ENCODE measurements around the gene SLC35F3.

The SLC35F3 gene

DNA sequence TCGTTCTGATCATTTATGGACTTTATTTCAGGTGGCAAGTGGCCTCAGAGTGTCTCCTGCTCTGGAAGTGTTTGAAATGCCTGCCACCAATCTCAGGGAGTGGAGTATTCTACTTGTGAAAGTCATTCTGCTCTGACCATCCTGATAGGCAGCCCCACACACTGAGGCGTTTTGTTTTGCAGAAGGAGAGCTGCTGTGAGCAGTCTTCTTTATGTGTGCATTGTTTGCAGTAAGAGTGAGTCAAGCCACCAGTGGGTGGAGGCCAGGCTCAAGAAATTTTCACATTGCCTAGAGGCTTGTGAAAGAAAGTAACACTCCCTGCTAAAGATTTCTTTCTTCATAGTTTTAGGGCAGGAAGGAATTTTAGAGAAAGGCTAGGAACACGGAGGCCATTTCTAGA is 204.4 kb downstream of the SLC35F3 start:
- 100% methylated on average over 1 of the region's 3 CpGs for WGBS (ENCODE audit: insufficient coverage)
- H3K9me3 ChIP-seq (ENCODE audit: control extremely low read depth in 1 of 5, control insufficient read depth in 4 of 5, insufficient read depth in 2 of 5, low read depth in 1 of 5, low read length in 4 of 5): no peaks in the 10 kb centered on the region
- H3K27me3 ChIP-seq (replicated peaks in 2 of 5; ENCODE audit: control insufficient read depth in 4 of 5, insufficient read depth in 5 of 5, low read length in 4 of 5): peaks cover 0 to 2% (median 0%) of the 10 kb centered on the region in 5 experiments
- no peak overlapping the region for H3K27ac ChIP-seq (ENCODE audit: insufficient read depth in 1 of 2, low read depth in 1 of 2, low read length in 2 of 2, poor library complexity in 1 of 2, severe bottlenecking in 2 of 2)
- ChIA-PET CTCF (interaction anchor here (1.0 kb wide), 1 partner anchor 669 kb away, joined by 3 read pairs; no protein-coding TSS in a partner anchor), POLR2A (no interaction called here)
- no peaks in the 10 kb centered on the region for H3K4me1 ChIP-seq (ENCODE audit: control extremely low read depth in 1 of 4, control insufficient read depth in 4 of 4, insufficient read depth in 4 of 4, low read length in 3 of 4)
- no peaks in the 10 kb centered on the region for H3K36me3 ChIP-seq (ENCODE audit: control insufficient read depth in 4 of 4, insufficient read depth in 4 of 4, low read length in 3 of 4)
- H3K4me3 ChIP-seq (ENCODE audit: control insufficient read depth in 1 of 7, extremely low read depth in 1 of 7, insufficient read depth in 4 of 7, low read depth in 2 of 7, low read length in 6 of 7): no peak overlapping the region
- DNase-seq: no peak

DNA sequence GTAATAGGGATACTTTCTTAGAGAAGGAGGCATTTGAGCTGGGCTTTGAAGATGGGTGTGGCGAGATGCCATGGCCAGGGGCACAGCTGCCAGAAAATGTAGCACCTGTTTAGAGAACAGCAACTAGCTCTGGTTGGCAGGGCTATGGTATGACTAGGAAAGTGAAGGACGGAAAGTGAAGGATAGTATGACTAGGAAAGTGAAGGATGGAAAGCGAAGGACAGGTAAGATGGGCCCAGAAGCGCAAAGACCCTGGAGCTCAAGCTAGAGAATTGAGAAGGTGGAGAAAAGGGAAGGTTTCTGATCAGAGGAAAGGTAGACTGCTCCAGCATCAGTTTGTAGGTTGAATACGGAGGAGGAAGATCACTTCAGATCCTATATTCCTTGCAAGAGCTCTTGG is 205.4 kb downstream of the SLC35F3 start:
- no peaks in the 10 kb centered on the region for H3K36me3 ChIP-seq (ENCODE audit: control insufficient read depth in 4 of 4, insufficient read depth in 4 of 4, low read length in 3 of 4)
- peaks cover 0 to 2% (median 0%) of the 10 kb centered on the region in 5 experiments for H3K27me3 ChIP-seq (replicated peaks in 2 of 5; ENCODE audit: control insufficient read depth in 4 of 5, insufficient read depth in 5 of 5, low read length in 4 of 5)
- H3K4me3 ChIP-seq (ENCODE audit: control insufficient read depth in 1 of 7, extremely low read depth in 1 of 7, insufficient read depth in 4 of 7, low read depth in 2 of 7, low read length in 6 of 7): no peak overlapping the region
- WGBS (ENCODE audit: insufficient coverage): 100% methylated on average over 5 of the region's 5 CpGs
- H3K27ac ChIP-seq (ENCODE audit: insufficient read depth in 1 of 2, low read depth in 1 of 2, low read length in 2 of 2, poor library complexity in 1 of 2, severe bottlenecking in 2 of 2): no peak overlapping the region
- peaks cover 0 to under 1% (median 0%) of the 10 kb centered on the region in 4 experiments for H3K4me1 ChIP-seq (ENCODE audit: control extremely low read depth in 1 of 4, control insufficient read depth in 4 of 4, insufficient read depth in 4 of 4, low read length in 3 of 4)
- DNase-seq: no peak
- CTCF ChIA-PET: interaction anchor here (1.0 kb wide), 3 partner anchors 12 to 669 kb away, joined by 3 to 4 read pairs (median 3); no protein-coding TSS in a partner anchor
- POLR2A ChIA-PET: interaction anchor here (0.5 kb wide), 1 partner anchor 203 kb away, joined by 3 read pairs; no protein-coding TSS in a partner anchor
- no peaks in the 10 kb centered on the region for H3K9me3 ChIP-seq (ENCODE audit: control extremely low read depth in 1 of 5, control insufficient read depth in 4 of 5, insufficient read depth in 2 of 5, low read depth in 1 of 5, low read length in 4 of 5)

DNA sequence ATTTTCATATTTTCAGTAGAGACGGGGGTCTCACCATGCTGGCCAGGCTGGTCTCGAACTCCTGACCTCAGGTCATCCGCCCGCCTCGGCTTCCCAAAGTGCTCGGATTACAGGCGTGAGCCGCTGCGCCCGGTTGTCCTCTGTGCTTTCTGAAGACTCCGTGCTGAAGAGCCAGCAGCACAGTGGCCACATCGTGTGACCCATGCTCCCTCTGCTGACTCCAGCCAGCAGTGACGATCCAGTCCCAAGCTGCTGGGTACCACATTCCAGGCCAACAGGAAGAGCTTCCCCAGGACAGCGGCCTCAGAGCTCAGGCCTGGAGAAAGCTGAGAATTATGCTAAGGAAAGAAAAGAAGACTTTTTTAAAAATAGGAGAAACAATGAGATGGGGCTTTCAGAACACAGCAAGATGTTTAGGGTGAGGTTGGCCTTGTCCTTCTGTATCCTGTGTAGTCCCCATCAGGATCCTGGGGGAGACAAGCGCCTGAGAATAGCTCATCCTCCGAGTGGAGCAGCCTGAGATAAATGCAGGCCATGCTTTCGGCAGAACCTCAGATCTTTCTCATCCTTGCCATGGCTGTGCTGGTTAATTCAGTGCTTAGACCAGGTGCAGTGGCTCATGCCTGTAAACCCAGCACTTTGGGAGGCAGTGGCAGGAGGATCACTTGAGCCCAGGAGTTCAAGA is 207.1 kb downstream of the SLC35F3 start:
- DNase-seq: no peak

DNA sequence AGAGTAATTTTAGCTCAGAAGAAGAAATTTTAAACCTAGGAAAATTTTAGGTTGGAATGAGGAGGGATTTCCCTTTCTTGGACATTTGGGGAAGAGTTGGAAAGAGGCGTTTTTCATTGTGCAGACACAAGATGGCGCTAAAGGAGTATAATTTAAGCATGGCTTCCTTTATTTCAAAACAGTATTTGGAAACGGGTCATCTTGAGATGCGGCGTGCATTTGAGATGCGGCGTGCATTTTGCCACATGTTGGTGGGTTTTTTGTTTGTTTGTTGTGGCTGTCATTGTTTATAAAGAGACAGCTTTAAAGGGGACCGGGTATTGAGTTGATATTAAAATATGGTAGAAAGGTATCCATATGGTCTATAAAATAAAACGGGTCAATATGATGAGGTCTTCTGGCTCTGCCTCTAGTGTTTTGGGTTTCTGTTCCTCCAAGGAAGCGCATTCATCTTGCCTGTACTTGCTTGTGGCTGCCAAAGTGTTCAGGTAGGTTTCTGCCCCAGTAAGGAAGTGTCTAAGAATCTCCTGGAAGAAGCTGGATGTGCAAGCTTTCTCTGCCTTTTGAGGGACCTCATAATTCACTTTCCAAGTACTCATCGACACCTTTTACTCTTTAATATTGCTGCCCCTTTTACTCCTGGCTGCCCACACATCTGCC is 210.3 kb downstream of the SLC35F3 start:
- Histone ChIP-seq H3K4me3 (ENCODE audit: control insufficient read depth in 1 of 7, extremely low read depth in 1 of 7, insufficient read depth in 4 of 7, low read depth in 2 of 7, low read length in 6 of 7) (peak overlapping the region in 1 of 7 experiments; percentile 46), H3K27ac (ENCODE audit: insufficient read depth in 1 of 2, low read depth in 1 of 2, low read length in 2 of 2, poor library complexity in 1 of 2, severe bottlenecking in 2 of 2) (no peak overlapping the region), H3K4me1 (ENCODE audit: control extremely low read depth in 1 of 4, control insufficient read depth in 4 of 4, insufficient read depth in 4 of 4, low read length in 3 of 4) (peaks cover 0 to 3% (median 0%) of the 10 kb centered on the region in 4 experiments), H3K27me3 (replicated peaks in 2 of 5; ENCODE audit: control insufficient read depth in 4 of 5, insufficient read depth in 5 of 5, low read length in 4 of 5) (peaks cover 0 to 2% (median 0%) of the 10 kb centered on the region in 5 experiments), H3K9me3 (ENCODE audit: control extremely low read depth in 1 of 5, control insufficient read depth in 4 of 5, insufficient read depth in 2 of 5, low read depth in 1 of 5, low read length in 4 of 5) (no peaks in the 10 kb centered on the region), H3K36me3 (ENCODE audit: control insufficient read depth in 4 of 4, insufficient read depth in 4 of 4, low read length in 3 of 4) (no peaks in the 10 kb centered on the region)
- CTCF ChIA-PET: interaction anchor here (0.6 to 5.4 kb wide), 13 partner anchors 9 to 1240 kb away, joined by 3 to 36 read pairs (median 3); no protein-coding TSS in a partner anchor
- peak; percentile 41 to 72 (median 70) for DNase-seq
- 20% methylated on average over 9 of the region's 11 CpGs for WGBS (ENCODE audit: insufficient coverage)
- POLR2A ChIA-PET: no interaction called here

More for the DNA sequence above, 207.1 kb downstream of the SLC35F3 start:
- Histone ChIP-seq H3K4me1 (ENCODE audit: control extremely low read depth in 1 of 4, control insufficient read depth in 4 of 4, insufficient read depth in 4 of 4, low read length in 3 of 4) (peaks cover 0 to 3% (median 0%) of the 10 kb centered on the region in 4 experiments), H3K27me3 (replicated peaks in 2 of 5; ENCODE audit: control insufficient read depth in 4 of 5, insufficient read depth in 5 of 5, low read length in 4 of 5) (peaks cover 0 to 2% (median 0%) of the 10 kb centered on the region in 5 experiments), H3K27ac (ENCODE audit: insufficient read depth in 1 of 2, low read depth in 1 of 2, low read length in 2 of 2, poor library complexity in 1 of 2, severe bottlenecking in 2 of 2) (no peak overlapping the region), H3K4me3 (ENCODE audit: control insufficient read depth in 1 of 7, extremely low read depth in 1 of 7, insufficient read depth in 4 of 7, low read depth in 2 of 7, low read length in 6 of 7) (no peak overlapping the region), H3K9me3 (ENCODE audit: control extremely low read depth in 1 of 5, control insufficient read depth in 4 of 5, insufficient read depth in 2 of 5, low read depth in 1 of 5, low read length in 4 of 5) (no peaks in the 10 kb centered on the region), H3K36me3 (ENCODE audit: control insufficient read depth in 4 of 4, insufficient read depth in 4 of 4, low read length in 3 of 4) (no peaks in the 10 kb centered on the region)
- 70% methylated on average over 16 of the region's 17 CpGs for whole genome bisulfite sequencing (ENCODE audit: insufficient coverage)
- ChIA-PET POLR2A (no interaction called here), CTCF (interaction anchor here (0.7 to 1.8 kb wide), 8 partner anchors 9 to 671 kb away, joined by 3 to 4 read pairs (median 4); no protein-coding TSS in a partner anchor)

DNA sequence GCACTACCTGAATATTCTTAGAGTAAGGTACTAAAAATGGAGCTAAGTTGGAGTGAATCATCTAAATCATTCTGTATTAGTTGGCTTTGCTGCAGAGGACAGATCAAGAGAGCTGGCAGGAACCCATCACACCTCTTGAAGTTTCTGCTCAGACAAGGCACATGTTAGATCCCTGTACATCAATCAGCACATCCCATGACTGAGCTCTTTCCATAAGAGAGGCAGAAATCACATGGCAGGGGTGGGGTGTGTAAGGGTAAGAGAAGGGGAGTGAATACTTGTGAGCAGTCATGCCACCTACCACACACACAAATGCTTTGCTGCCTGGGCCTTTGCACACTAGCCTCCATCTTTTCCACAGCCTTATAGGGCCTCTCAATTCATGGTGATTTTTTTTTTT is 214.4 kb downstream of the SLC35F3 start:
- DNase-seq: no peak
- Histone ChIP-seq H3K9me3 (ENCODE audit: control extremely low read depth in 1 of 5, control insufficient read depth in 4 of 5, insufficient read depth in 2 of 5, low read depth in 1 of 5, low read length in 4 of 5) (no peaks in the 10 kb centered on the region), H3K36me3 (ENCODE audit: control insufficient read depth in 4 of 4, insufficient read depth in 4 of 4, low read length in 3 of 4) (no peaks in the 10 kb centered on the region), H3K27ac (ENCODE audit: insufficient read depth in 1 of 2, low read depth in 1 of 2, low read length in 2 of 2, poor library complexity in 1 of 2, severe bottlenecking in 2 of 2) (no peak overlapping the region), H3K4me1 (ENCODE audit: control extremely low read depth in 1 of 4, control insufficient read depth in 4 of 4, insufficient read depth in 4 of 4, low read length in 3 of 4) (peaks cover 0 to 3% (median 0%) of the 10 kb centered on the region in 4 experiments), H3K4me3 (ENCODE audit: control insufficient read depth in 1 of 7, extremely low read depth in 1 of 7, insufficient read depth in 4 of 7, low read depth in 2 of 7, low read length in 6 of 7) (no peak overlapping the region), H3K27me3 (replicated peaks in 2 of 5; ENCODE audit: control insufficient read depth in 4 of 5, insufficient read depth in 5 of 5, low read length in 4 of 5) (no peaks in the 10 kb centered on the region)
- POLR2A ChIA-PET: interaction anchor here (0.6 kb wide), 2 partner anchors 269 to 1708 kb away, joined by 3 read pairs; no protein-coding TSS in a partner anchor
- CTCF ChIA-PET: interaction anchor here (1.6 to 3.2 kb wide), 2 partner anchors 10 to 191 kb away, joined by 3 to 11 read pairs; no protein-coding TSS in a partner anchor

DNA sequence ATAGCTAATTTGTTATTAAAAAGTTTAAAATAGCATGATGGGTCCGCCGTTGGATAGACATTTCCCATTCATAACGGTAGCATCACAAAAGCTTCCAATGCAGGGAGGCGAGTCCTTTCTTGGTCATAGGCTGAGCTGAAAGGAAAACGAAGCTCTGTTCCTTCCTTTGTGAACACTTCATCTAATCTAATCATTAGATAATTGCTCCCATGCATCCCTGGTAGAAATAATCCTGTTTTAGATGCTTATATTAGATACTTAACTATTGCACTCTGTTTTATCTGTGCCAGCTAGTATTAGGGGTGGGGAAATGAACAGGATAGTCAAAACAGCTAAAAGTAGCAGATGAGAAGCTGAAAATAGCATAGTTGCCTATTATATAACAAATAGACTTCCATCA is 215.0 kb downstream of the SLC35F3 start:
- no peaks in the 10 kb centered on the region for H3K36me3 ChIP-seq (ENCODE audit: control insufficient read depth in 4 of 4, insufficient read depth in 4 of 4, low read length in 3 of 4)
- no peak for DNase-seq
- no peak overlapping the region for H3K4me3 ChIP-seq (ENCODE audit: control insufficient read depth in 1 of 7, extremely low read depth in 1 of 7, insufficient read depth in 4 of 7, low read depth in 2 of 7, low read length in 6 of 7)
- no peak overlapping the region for H3K27ac ChIP-seq (ENCODE audit: insufficient read depth in 1 of 2, low read depth in 1 of 2, low read length in 2 of 2, poor library complexity in 1 of 2, severe bottlenecking in 2 of 2)
- WGBS (ENCODE audit: insufficient coverage): 100% methylated on average over 4 of the region's 5 CpGs
- ChIA-PET POLR2A (interaction anchor here (0.6 kb wide), 1 partner anchor 268 kb away, joined by 3 read pairs; no protein-coding TSS in a partner anchor), CTCF (interaction anchor here (1.1 to 3.2 kb wide), 3 partner anchors 9 to 190 kb away, joined by 3 to 11 read pairs (median 3); no protein-coding TSS in a partner anchor)
- peaks cover 0 to 1% (median 0%) of the 10 kb centered on the region in 5 experiments for H3K27me3 ChIP-seq (replicated peaks in 2 of 5; ENCODE audit: control insufficient read depth in 4 of 5, insufficient read depth in 5 of 5, low read length in 4 of 5)
- peaks cover 0 to 3% (median 0%) of the 10 kb centered on the region in 4 experiments for H3K4me1 ChIP-seq (ENCODE audit: control extremely low read depth in 1 of 4, control insufficient read depth in 4 of 4, insufficient read depth in 4 of 4, low read length in 3 of 4)
- H3K9me3 ChIP-seq (ENCODE audit: control extremely low read depth in 1 of 5, control insufficient read depth in 4 of 5, insufficient read depth in 2 of 5, low read depth in 1 of 5, low read length in 4 of 5): no peaks in the 10 kb centered on the region

Data from common myeloid progenitor, CD34-positive (primary cell).